ENCODE results near the gene CAPNS2.

DNA sequence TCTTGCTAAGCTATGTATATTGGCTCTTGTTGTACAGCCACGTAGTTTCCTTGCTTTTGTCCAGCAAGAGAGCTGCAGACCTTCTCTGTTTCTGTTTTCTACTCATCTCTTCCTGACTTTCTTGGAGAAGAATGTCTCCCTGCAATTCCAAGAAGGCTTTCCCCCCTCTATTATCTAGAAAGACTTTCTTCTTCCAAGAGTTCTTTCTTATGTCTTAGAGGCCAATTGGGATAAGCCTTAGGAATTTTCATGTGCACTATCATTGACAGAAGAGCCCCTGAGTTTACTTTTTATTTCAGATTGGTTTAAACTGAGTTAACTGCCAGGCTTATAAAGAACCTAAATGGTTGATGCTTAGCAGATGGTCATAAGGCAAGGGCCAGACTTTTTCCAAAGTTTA lies 9.0 kb downstream of the CAPNS2 start:
- no peak for TF ChIP-seq POLR2A (IDR thresholded peaks at IDR 0.05)
- TF ChIP-seq, protein P1, sequence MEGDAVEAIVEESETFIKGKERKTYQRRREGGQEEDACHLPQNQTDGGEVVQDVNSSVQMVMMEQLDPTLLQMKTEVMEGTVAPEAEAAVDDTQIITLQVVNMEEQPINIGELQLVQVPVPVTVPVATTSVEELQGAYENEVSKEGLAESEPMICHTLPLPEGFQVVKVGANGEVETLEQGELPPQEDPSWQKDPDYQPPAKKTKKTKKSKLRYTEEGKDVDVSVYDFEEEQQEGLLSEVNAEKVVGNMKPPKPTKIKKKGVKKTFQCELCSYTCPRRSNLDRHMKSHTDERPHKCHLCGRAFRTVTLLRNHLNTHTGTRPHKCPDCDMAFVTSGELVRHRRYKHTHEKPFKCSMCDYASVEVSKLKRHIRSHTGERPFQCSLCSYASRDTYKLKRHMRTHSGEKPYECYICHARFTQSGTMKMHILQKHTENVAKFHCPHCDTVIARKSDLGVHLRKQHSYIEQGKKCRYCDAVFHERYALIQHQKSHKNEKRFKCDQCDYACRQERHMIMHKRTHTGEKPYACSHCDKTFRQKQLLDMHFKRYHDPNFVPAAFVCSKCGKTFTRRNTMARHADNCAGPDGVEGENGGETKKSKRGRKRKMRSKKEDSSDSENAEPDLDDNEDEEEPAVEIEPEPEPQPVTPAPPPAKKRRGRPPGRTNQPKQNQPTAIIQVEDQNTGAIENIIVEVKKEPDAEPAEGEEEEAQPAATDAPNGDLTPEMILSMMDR (IDR thresholded peaks at IDR 0.05): no peak

All from heart left ventricle (tissue), 13 donors.